Glutamatergic neuron (in vitro differentiated cells): ENCODE results near the gene HSPA8. TPM values are rescaled to one million over a fixed set of nuclear protein-coding genes. Genes with fewer than 3 reads are reported as not detected.

Source experiments
- DNase-seq: peaks from one replicate; pipeline ENCODE4 v3.0.0; 2022
- H3K27ac Mint-ChIP-seq: one replicate; pipeline ENCODE4 v1.8.0; 2020; ENCODE audit warnings: mild to moderate bottlenecking, mixed read lengths, inconsistent platforms; ENCODE audit not compliant: unreplicated experiment
- H3K27me3 Mint-ChIP-seq: one replicate; pipeline ENCODE4 v1.8.0; 2020; ENCODE audit warnings: mild to moderate bottlenecking, moderate library complexity, mixed read lengths, inconsistent platforms; ENCODE audit not compliant: unreplicated experiment
- H3K36me3 Mint-ChIP-seq: one replicate; pipeline ENCODE4 v1.8.0; 2020; ENCODE audit warnings: mild to moderate bottlenecking, mixed read lengths, inconsistent platforms; ENCODE audit not compliant: unreplicated experiment
- H3K4me1 Mint-ChIP-seq: one replicate; pipeline ENCODE4 v1.8.0; 2020; ENCODE audit warnings: mild to moderate bottlenecking, low read depth, mixed read lengths, inconsistent platforms; ENCODE audit not compliant: unreplicated experiment
- H3K4me3 Mint-ChIP-seq: one replicate; pipeline ENCODE4 v1.8.0; 2020; ENCODE audit warnings: mild to moderate bottlenecking, mixed read lengths, inconsistent platforms; ENCODE audit not compliant: unreplicated experiment
- H3K9me3 Mint-ChIP-seq: one replicate; pipeline ENCODE4 v1.8.0; 2020; ENCODE audit warnings: mild to moderate bottlenecking, moderate library complexity, mixed read lengths, inconsistent platforms; ENCODE audit not compliant: unreplicated experiment
- total RNA-seq: library from RNA; stranded (reverse); fragmentation: NEBNext Ultra II Directional; extraction: Animal tissue kit (Norgen Biotek cat#: 25700); gene quantifications from one replicate; pipeline ENCODE4 v1.2.1, GENCODE V29; 2021; ENCODE audit not compliant: unreplicated experiment
- TF ChIP-seq, protein P1 (sequence below): fragments of 200-600 bp; sonication (generic); IDR thresholded peaks from one replicate; pipeline ENCODE4 v1.5.0; 2021; ENCODE audit not compliant: partially characterized antibody, unreplicated experiment

Gene HSPA8
- total RNA-seq, 1 donor from 2014 or later = 1,228 TPM

DNA sequence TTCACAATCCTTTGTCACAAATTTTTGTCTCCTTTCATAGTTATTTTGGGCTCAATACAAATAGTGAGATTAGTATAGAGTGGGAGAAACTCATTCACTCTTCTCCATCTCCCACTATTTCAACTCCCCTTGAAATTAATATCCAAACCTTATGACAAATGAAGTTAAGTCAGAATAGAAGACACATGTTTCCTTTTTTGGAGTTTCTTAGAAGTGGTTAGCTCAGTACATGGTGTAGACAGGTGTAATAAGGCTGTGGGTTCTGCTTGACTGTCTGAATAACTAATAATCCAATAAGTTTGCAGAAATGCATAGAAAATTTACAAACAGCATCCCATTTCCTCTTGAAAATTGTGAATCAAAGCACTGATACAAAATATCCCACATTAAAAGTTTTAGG is 10.8 kb upstream of the HSPA8 start:
- Mint-ChIP-seq H3K27me3 (no peaks in the 10 kb centered on the region), H3K9me3 (peaks cover 2% of the 10 kb centered on the region), H3K36me3 (no peaks in the 10 kb centered on the region), H3K4me3 (no peak overlapping the region), H3K27ac (no peak overlapping the region), H3K4me1 (no peaks in the 10 kb centered on the region)
- TF ChIP-seq, protein P1, sequence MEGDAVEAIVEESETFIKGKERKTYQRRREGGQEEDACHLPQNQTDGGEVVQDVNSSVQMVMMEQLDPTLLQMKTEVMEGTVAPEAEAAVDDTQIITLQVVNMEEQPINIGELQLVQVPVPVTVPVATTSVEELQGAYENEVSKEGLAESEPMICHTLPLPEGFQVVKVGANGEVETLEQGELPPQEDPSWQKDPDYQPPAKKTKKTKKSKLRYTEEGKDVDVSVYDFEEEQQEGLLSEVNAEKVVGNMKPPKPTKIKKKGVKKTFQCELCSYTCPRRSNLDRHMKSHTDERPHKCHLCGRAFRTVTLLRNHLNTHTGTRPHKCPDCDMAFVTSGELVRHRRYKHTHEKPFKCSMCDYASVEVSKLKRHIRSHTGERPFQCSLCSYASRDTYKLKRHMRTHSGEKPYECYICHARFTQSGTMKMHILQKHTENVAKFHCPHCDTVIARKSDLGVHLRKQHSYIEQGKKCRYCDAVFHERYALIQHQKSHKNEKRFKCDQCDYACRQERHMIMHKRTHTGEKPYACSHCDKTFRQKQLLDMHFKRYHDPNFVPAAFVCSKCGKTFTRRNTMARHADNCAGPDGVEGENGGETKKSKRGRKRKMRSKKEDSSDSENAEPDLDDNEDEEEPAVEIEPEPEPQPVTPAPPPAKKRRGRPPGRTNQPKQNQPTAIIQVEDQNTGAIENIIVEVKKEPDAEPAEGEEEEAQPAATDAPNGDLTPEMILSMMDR = no peak
- DNase-seq = no peak

DNA sequence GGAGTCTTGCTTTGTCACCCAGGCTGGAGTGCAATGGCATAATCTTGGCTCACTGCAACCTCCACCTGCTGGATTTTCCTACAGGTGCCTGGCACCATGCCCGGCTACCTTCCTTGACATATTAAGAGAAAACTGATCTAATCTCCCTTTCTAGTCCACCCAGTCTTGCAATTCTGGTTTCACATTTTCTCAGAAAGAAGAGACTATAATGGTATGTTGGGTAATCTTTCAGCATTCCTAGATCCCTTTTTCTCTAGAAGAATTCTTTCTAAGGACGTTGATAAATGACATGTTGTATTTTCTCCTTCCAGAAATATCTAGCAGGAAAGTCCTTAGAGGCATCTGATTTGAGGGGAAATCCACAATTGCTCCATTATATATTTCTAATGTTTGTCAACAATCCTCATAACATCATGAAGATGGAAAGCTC is 10.4 kb upstream of the HSPA8 start:
- Mint-ChIP-seq H3K27me3 (no peaks in the 10 kb centered on the region), H3K9me3 (peaks cover 2% of the 10 kb centered on the region), H3K4me3 (no peak overlapping the region), H3K27ac (no peak overlapping the region), H3K4me1 (no peaks in the 10 kb centered on the region), H3K36me3 (no peaks in the 10 kb centered on the region)
- TF ChIP-seq, protein P1 = no peak
- DNase-seq = no peak

GRCh38 chr11:123069908-123070821 is 8.2 kb upstream of the HSPA8 start:
- no peaks in the 10 kb centered on the region for H3K36me3 Mint-ChIP-seq
- DNase-seq = no peak
- H3K27ac Mint-ChIP-seq = no peak overlapping the region
- no peak overlapping the region for H3K4me3 Mint-ChIP-seq
- H3K4me1 Mint-ChIP-seq = peaks cover 2% of the 10 kb centered on the region
- H3K27me3 Mint-ChIP-seq = no peaks in the 10 kb centered on the region
- TF ChIP-seq, protein P1 = no peak
- no peaks in the 10 kb centered on the region for H3K9me3 Mint-ChIP-seq

DNA sequence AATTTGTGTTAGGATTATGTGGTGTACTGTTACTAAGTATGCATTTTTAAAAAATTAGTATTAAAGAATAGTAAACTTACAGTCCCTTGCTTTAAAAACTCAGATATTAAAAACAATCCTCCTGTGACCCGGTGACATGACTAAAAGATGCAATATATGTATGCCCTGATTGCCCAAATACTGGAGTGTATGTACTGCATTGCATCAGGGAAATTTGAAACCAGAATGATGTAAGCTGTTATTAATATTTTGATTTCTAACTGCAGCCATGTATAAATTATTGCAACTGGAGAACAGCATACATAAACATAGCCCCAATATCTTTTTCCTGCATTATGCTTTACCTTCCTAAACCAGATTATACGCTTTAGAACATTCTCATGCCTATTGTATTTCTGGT is 3.7 kb upstream of the HSPA8 start:
- DNase-seq = no peak
- no peak overlapping the region for H3K27ac Mint-ChIP-seq
- H3K4me3 Mint-ChIP-seq = peak overlapping the region; percentile 61
- peaks cover 17% of the 10 kb centered on the region for H3K4me1 Mint-ChIP-seq
- no peaks in the 10 kb centered on the region for H3K36me3 Mint-ChIP-seq
- peaks cover 3% of the 10 kb centered on the region for H3K27me3 Mint-ChIP-seq
- TF ChIP-seq, protein P1 = no peak
- H3K9me3 Mint-ChIP-seq = peaks cover 6% of the 10 kb centered on the region
